Measurements from ENCODE around the gene FZD8. TPM values are rescaled to one million over a fixed set of nuclear protein-coding genes. Genes with fewer than 3 reads are reported as not detected.

FZD8 gene
- polyA plus RNA-seq, 2 of the 4 experiments (the other 2 are of a cell fraction) = 4.4 to 13.4 TPM

DNA sequence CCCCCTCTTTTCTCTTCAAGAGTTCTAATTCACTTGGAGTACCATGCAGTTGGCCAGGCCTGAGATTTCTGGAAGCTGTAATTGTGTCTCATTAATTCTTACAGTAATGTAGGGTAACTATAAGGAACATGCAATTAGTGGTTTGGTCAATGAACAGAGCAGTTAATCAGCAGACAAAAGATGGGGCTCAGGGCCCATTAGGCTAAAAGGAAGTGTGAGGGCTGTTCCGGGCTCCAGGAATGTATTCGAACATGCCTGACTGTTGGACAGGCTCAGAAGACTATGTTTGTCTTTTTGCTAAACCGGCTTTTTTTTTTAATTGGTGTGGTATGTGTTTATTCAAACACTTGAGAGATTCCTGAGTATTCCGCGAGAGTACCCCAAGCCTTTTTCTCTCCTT is 42.5 kb upstream of the FZD8 start:
- POLR2A ChIA-PET = no interaction called here
- ATAC-seq (no peak), FAIRE-seq (no peak), DNase-seq (ENCODE audit: low read depth in 1 of 2, low spot score in 1 of 2) (no peak)
- TF ChIP-seq BHLHE40 (IDR thresholded peaks at IDR 0.05; ENCODE audit: low read depth, low read length) (no peak), HOXA7 (CRISPR knock-in tag; IDR thresholded peaks at IDR 0.05) (no peak), FOSB (CRISPR knock-in tag; IDR thresholded peaks at IDR 0.05) (no peak), ESRRA (IDR thresholded peaks at IDR 0.05; ENCODE audit: borderline replicate concordance, low read length) (no peak), RARB (CRISPR knock-in tag; IDR thresholded peaks at IDR 0.05) (no peak), TP53 (CRISPR knock-in tag; IDR thresholded peaks at IDR 0.05) (no peak), CHD4 (IDR thresholded peaks at IDR 0.05; ENCODE audit: borderline replicate concordance) (no peak), NR3C1 (IDR thresholded peaks at IDR 0.05) (no peak), SMC3 (IDR thresholded peaks at IDR 0.05) (no peak), CEBPB (IDR thresholded peaks at IDR 0.05) (no peak), EHF (CRISPR knock-in tag; IDR thresholded peaks at IDR 0.05) (no peak), PHF8 (IDR thresholded peaks at IDR 0.05; ENCODE audit: borderline replicate concordance, low read depth) (no peak), JUN (IDR thresholded peaks at IDR 0.05) (no peak), MAFK (IDR thresholded peaks at IDR 0.05; ENCODE audit: partially characterized antibody) (no peak), GATA3 (IDR thresholded peaks at IDR 0.05; ENCODE audit: borderline replicate concordance) (no peak)
- TF ChIP-seq, protein P1, sequence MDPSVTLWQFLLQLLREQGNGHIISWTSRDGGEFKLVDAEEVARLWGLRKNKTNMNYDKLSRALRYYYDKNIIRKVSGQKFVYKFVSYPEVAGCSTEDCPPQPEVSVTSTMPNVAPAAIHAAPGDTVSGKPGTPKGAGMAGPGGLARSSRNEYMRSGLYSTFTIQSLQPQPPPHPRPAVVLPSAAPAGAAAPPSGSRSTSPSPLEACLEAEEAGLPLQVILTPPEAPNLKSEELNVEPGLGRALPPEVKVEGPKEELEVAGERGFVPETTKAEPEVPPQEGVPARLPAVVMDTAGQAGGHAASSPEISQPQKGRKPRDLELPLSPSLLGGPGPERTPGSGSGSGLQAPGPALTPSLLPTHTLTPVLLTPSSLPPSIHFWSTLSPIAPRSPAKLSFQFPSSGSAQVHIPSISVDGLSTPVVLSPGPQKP (IDR thresholded peaks at IDR 0.05; ENCODE audit: low read depth, low read length) = no peak
- TF ChIP-seq, protein P2, sequence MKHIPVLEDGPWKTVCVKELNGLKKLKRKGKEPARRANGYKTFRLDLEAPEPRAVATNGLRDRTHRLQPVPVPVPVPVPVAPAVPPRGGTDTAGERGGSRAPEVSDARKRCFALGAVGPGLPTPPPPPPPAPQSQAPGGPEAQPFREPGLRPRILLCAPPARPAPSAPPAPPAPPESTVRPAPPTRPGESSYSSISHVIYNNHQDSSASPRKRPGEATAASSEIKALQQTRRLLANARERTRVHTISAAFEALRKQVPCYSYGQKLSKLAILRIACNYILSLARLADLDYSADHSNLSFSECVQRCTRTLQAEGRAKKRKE (CRISPR knock-in tag; IDR thresholded peaks at IDR 0.05; ENCODE audit: low read depth) = no peak
- Histone ChIP-seq H3K9me3 (no peaks in the 10 kb centered on the region), H3K27ac (no peak overlapping the region), H3K4me3 (no peak overlapping the region), H3K4me2 (peak overlapping the region; percentile 68; the same call in 1 of the 3 replicates), H3K4me1 (peaks cover 13% of the 10 kb centered on the region)
- 80% methylated on average over 5 of the region's 5 CpGs for WGBS (ENCODE audit: missing lambda C conversion rate)
- CTCF ChIA-PET = interaction anchor here (1.2 kb wide), 1 partner anchor 18 kb away, joined by 5 read pairs; no protein-coding TSS in a partner anchor

DNA sequence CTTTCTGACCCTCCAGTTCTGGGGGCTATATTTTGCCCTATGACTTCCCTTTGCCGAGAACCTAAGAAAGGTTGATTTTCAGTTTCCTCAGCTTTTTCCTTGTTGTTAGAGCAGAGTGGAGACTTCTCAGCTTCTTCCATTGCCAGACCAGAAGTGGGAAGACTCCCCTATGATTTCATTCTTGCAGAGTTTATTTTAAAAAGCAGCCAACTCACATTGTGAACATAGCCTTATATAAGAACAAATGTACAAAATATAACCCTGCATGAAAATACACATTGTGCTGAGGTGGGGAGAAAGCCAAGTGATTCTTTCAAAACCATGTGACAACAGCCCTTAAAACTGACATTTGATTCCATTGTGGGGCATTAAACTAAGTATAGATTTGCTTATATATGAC is 33.8 kb upstream of the FZD8 start:
- TF ChIP-seq, protein P3, sequence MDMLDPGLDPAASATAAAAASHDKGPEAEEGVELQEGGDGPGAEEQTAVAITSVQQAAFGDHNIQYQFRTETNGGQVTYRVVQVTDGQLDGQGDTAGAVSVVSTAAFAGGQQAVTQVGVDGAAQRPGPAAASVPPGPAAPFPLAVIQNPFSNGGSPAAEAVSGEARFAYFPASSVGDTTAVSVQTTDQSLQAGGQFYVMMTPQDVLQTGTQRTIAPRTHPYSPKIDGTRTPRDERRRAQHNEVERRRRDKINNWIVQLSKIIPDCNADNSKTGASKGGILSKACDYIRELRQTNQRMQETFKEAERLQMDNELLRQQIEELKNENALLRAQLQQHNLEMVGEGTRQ (IDR thresholded peaks at IDR 0.05) = no peak
- FAIRE-seq = no peak
- ChIA-PET CTCF (interaction anchor here (1.6 kb wide), 1 partner anchor 40 kb away, joined by 4 read pairs; no protein-coding TSS in a partner anchor), POLR2A (no interaction called here)
- 15% methylated on average over 1 of the region's 1 CpG for WGBS (ENCODE audit: missing lambda C conversion rate)
- no peak overlapping the region for H3K27ac ChIP-seq
- no peaks in the 10 kb centered on the region for H3K4me1 ChIP-seq
- DNase-seq (ENCODE audit: low read depth in 1 of 2, low spot score in 1 of 2) = no peak
- no peak for ATAC-seq
- no peak overlapping the region for H3K4me2 ChIP-seq
- no peaks in the 10 kb centered on the region; the same call in 2 of the 3 replicates for H3K9me3 ChIP-seq
- H3K4me3 ChIP-seq = no peak overlapping the region

DNA sequence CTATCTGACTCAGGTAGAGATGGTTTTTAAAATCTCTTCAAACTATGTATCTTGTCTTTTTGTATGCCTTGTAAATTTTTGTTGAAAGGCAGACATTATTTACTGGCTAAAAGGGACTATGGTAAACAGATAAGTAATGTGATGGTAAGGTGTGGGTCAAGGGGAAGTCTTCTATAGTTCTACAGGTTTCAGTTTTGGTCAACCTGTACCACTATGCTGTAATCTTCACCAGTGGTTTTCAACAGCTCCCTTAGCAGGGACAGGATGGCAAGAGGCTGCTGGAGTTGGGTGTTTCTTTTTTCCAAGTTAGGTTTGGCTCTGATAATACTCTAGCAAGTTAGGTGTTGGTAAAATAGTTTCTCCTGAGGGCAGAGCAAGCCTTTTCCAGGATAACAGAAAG is 32.7 kb upstream of the FZD8 start:
- ChIA-PET CTCF (no interaction called here), POLR2A (no interaction called here)
- Histone ChIP-seq H3K4me1 (no peaks in the 10 kb centered on the region), H3K9me3 (no peaks in the 10 kb centered on the region; the same call in 2 of the 3 replicates), H3K4me3 (no peak overlapping the region), H3K4me2 (no peak overlapping the region), H3K27ac (no peak overlapping the region)
- ATAC-seq = no peak
- DNase-seq (ENCODE audit: low read depth in 1 of 2, low spot score in 1 of 2) = no peak
- FAIRE-seq = no peak
- TF ChIP-seq GATA3 (IDR thresholded peaks at IDR 0.05; ENCODE audit: borderline replicate concordance) (no peak), BHLHE40 (IDR thresholded peaks at IDR 0.05; ENCODE audit: low read depth, low read length) (no peak), NPAS2 (CRISPR knock-in tag; IDR thresholded peaks at IDR 0.05; ENCODE audit: borderline replicate concordance) (no peak), HOXA7 (CRISPR knock-in tag; IDR thresholded peaks at IDR 0.05) (no peak), SMC3 (IDR thresholded peaks at IDR 0.05) (no peak), TFCP2L1 (CRISPR knock-in tag; IDR thresholded peaks at IDR 0.05) (no peak), MAFK (IDR thresholded peaks at IDR 0.05; ENCODE audit: partially characterized antibody) (no peak), CHD2 (IDR thresholded peaks at IDR 0.05; ENCODE audit: low read length, partially characterized antibody) (no peak), FOSB (CRISPR knock-in tag; IDR thresholded peaks at IDR 0.05) (no peak), HDAC2 (IDR thresholded peaks at IDR 0.05) (no peak)
- TF ChIP-seq, protein P4, sequence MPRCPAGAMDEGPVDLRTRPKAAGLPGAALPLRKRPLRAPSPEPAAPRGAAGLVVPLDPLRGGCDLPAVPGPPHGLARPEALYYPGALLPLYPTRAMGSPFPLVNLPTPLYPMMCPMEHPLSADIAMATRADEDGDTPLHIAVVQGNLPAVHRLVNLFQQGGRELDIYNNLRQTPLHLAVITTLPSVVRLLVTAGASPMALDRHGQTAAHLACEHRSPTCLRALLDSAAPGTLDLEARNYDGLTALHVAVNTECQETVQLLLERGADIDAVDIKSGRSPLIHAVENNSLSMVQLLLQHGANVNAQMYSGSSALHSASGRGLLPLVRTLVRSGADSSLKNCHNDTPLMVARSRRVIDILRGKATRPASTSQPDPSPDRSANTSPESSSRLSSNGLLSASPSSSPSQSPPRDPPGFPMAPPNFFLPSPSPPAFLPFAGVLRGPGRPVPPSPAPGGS (IDR thresholded peaks at IDR 0.05) = no peak

All from A549 (cell line).